ENCODE measurements around the gene C4BPA.

Gene C4BPA

DNA sequence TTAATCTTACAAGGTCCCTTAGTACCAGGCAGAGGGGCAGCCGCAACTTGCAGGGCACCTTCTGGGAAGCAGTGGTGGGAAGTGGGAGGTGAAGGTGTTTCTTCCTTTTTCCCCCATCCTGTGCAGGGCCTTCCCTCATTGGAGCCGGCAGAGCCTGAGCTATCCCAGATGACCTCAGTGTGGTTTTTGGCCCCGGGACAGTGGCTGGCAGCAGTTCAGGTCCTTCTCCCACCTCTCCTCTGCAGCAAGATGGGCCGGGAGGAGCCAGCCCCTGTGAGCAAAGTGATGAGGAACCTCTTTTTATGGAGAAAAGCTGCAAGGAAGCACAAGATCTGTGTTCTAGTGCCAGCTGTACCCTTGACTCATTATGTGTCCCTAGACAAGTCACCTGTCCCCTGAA, 44.2 kb upstream of the C4BPA start:
- TF ChIP-seq, protein P1, sequence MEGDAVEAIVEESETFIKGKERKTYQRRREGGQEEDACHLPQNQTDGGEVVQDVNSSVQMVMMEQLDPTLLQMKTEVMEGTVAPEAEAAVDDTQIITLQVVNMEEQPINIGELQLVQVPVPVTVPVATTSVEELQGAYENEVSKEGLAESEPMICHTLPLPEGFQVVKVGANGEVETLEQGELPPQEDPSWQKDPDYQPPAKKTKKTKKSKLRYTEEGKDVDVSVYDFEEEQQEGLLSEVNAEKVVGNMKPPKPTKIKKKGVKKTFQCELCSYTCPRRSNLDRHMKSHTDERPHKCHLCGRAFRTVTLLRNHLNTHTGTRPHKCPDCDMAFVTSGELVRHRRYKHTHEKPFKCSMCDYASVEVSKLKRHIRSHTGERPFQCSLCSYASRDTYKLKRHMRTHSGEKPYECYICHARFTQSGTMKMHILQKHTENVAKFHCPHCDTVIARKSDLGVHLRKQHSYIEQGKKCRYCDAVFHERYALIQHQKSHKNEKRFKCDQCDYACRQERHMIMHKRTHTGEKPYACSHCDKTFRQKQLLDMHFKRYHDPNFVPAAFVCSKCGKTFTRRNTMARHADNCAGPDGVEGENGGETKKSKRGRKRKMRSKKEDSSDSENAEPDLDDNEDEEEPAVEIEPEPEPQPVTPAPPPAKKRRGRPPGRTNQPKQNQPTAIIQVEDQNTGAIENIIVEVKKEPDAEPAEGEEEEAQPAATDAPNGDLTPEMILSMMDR (IDR thresholded peaks at IDR 0.05; ENCODE audit: borderline replicate concordance, insufficient read depth, low read depth, low read length), result no peak
- H3K4me3 ChIP-seq (ENCODE audit: low read depth, low read length), result no peak overlapping the region

DNA sequence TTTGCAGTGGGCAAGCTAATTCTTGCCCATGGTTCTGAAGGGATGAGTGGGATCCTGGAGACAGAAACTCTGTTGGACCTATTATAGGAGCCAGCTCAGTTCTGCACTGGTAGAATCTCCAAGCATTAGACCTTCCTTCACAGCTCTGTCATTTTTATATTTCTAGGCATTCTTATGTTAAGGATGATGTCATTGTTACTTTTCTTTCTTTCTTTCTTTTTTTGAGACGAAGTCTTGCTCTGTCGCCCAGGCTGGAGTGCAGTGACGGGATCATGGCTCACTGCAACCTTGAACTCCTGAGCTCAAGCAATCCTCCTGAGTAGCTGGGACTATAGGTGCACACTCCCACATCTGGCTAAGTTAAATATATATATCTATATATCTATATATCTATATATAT, 43.4 kb upstream of the C4BPA start:
- TF ChIP-seq, protein P1 (IDR thresholded peaks at IDR 0.05; ENCODE audit: borderline replicate concordance, insufficient read depth, low read depth, low read length), result no peak
- H3K4me3 ChIP-seq (ENCODE audit: low read depth, low read length), result no peak overlapping the region

GRCh38 chr1:207062058-207062457, 42.0 kb upstream of the C4BPA start:
- H3K4me3 ChIP-seq (ENCODE audit: low read depth, low read length), result no peak overlapping the region
- TF ChIP-seq, protein P1 (IDR thresholded peaks at IDR 0.05; ENCODE audit: borderline replicate concordance, insufficient read depth, low read depth, low read length), result no peak

GRCh38 chr1:207063014-207063413, 41.0 kb upstream of the C4BPA start:
- TF ChIP-seq, protein P1 (IDR thresholded peaks at IDR 0.05; ENCODE audit: borderline replicate concordance, insufficient read depth, low read depth, low read length), result no peak
- H3K4me3 ChIP-seq (ENCODE audit: low read depth, low read length), result no peak overlapping the region

DNA sequence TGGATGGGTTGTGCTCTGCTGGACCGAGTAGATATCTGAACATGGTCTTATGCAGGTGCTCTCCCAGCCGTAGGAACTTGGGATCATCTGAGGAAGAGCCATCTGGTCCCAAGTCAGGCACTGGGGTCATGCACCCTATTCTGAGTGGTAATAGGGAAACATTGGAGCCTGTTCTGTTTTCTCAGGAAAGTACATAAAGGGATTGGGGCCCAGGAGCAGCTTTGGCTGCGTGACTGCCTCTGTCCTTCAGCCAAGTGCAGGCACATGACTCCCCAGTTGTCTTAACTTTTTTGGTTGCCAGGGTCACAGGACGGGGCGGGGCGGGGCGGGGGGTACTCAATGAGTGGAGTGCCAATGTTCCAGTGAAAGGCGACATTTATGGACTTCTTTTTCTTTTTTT, 39.5 kb upstream of the C4BPA start:
- H3K4me3 ChIP-seq (ENCODE audit: low read depth, low read length), result no peak overlapping the region
- TF ChIP-seq, protein P1 (IDR thresholded peaks at IDR 0.05; ENCODE audit: borderline replicate concordance, insufficient read depth, low read depth, low read length), result no peak

- no peak overlapping the region for H3K4me3 ChIP-seq (ENCODE audit: low read depth, low read length)
- TF ChIP-seq, protein P1 (IDR thresholded peaks at IDR 0.05; ENCODE audit: borderline replicate concordance, insufficient read depth, low read depth, low read length), result no peak
Observed at GRCh38 chr1:207067185-207067584, 36.8 kb upstream of the C4BPA start.

DNA sequence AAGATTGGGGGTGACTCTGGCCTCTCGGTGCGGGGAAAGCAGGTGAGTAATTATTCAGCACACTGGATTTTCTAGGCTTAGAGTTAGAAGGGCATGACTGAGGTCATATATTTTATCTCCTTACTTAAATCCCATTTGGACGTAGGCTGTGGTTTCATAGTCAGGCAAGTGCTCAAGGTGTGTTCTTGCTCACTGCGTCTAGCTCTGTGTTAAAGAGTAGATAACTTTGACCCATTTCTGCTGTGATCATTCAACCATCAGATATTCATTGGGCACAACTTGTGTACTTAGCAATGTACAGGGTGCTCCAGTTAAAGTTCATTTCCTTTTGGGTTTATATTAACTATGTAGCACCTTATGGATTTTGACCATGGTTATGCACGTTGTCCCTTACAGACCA, 36.4 kb upstream of the C4BPA start:
- TF ChIP-seq, protein P1 (IDR thresholded peaks at IDR 0.05; ENCODE audit: borderline replicate concordance, insufficient read depth, low read depth, low read length), result no peak

More for the DNA sequence above, 36.4 kb upstream of the C4BPA start:
- no peak overlapping the region for H3K4me3 ChIP-seq (ENCODE audit: low read depth, low read length)

Data from GM12875 (cell line).